ENCODE data around the gene CUTA. TPM values are rescaled to one million over a fixed set of nuclear protein-coding genes. Genes with fewer than 3 reads are reported as not detected.

The CUTA gene
- polyA plus RNA-seq, 1 donor from 2014 or later: 343 TPM

DNA sequence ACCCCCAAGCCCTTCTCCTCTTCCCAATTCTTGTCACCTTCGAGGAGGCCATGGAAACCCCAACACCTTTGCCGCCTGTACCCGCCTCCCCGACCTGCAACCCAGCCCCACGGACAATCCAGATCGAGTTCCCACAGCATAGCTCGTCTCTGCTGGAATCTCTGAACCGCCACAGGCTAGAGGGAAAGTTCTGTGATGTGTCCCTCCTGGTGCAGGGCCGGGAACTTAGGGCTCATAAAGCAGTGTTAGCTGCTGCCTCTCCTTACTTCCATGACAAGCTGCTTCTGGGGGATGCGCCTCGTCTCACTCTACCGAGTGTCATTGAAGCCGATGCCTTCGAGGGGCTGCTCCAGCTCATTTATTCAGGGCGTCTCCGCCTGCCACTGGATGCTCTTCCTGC, 37.1 kb upstream of the CUTA start:
- H3K9ac ChIP-seq (ENCODE audit: low read length): peak overlapping the region; percentile 70
- peaks cover 20% of the 10 kb centered on the region for H3K79me2 ChIP-seq (replicated peaks; ENCODE audit: insufficient read depth, low read length)
- peak overlapping the region; percentile 73 for H3K4me2 ChIP-seq (ENCODE audit: low read length)
- H3F3A ChIP-seq (ENCODE audit: insufficient read depth, low read length, poor library complexity, severe bottlenecking): no peaks in the 10 kb centered on the region
- no peaks in the 10 kb centered on the region for H3K9me3 ChIP-seq (ENCODE audit: low read length)
- H3K27ac ChIP-seq (ENCODE audit: low read length): peak overlapping the region; percentile 54
- no peak overlapping the region for H2AFZ ChIP-seq (ENCODE audit: low read depth, low read length)
- peak overlapping the region; percentile 85 for H3K4me3 ChIP-seq (ENCODE audit: low read length)
- H3K36me3 ChIP-seq (ENCODE audit: insufficient read depth, low read length): no peaks in the 10 kb centered on the region
- no peaks in the 10 kb centered on the region for H3K27me3 ChIP-seq (ENCODE audit: insufficient read depth, low read depth, low read length)
- H4K20me1 ChIP-seq (ENCODE audit: insufficient read depth): no peaks in the 10 kb centered on the region
- TF ChIP-seq RAD21 (conservative IDR thresholded peaks at IDR 0.05) (no peak), POLR2AphosphoS5 (IDR thresholded peaks at IDR 0.05) (no peak), MXI1 (conservative IDR thresholded peaks at IDR 0.05; ENCODE audit: poor library complexity, severe bottlenecking) (no peak), EZH2 (IDR thresholded peaks at IDR 0.05; ENCODE audit: borderline replicate concordance, insufficient read depth, low read length, poor library complexity, severe bottlenecking) (no peak), EP300 (conservative IDR thresholded peaks at IDR 0.05; ENCODE audit: poor library complexity, severe bottlenecking) (no peak), SMC3 (conservative IDR thresholded peaks at IDR 0.05; ENCODE audit: poor library complexity) (no peak)
- TF ChIP-seq, protein P1, sequence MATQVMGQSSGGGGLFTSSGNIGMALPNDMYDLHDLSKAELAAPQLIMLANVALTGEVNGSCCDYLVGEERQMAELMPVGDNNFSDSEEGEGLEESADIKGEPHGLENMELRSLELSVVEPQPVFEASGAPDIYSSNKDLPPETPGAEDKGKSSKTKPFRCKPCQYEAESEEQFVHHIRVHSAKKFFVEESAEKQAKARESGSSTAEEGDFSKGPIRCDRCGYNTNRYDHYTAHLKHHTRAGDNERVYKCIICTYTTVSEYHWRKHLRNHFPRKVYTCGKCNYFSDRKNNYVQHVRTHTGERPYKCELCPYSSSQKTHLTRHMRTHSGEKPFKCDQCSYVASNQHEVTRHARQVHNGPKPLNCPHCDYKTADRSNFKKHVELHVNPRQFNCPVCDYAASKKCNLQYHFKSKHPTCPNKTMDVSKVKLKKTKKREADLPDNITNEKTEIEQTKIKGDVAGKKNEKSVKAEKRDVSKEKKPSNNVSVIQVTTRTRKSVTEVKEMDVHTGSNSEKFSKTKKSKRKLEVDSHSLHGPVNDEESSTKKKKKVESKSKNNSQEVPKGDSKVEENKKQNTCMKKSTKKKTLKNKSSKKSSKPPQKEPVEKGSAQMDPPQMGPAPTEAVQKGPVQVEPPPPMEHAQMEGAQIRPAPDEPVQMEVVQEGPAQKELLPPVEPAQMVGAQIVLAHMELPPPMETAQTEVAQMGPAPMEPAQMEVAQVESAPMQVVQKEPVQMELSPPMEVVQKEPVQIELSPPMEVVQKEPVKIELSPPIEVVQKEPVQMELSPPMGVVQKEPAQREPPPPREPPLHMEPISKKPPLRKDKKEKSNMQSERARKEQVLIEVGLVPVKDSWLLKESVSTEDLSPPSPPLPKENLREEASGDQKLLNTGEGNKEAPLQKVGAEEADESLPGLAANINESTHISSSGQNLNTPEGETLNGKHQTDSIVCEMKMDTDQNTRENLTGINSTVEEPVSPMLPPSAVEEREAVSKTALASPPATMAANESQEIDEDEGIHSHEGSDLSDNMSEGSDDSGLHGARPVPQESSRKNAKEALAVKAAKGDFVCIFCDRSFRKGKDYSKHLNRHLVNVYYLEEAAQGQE (IDR thresholded peaks at IDR 0.05; ENCODE audit: borderline replicate concordance): no peak
- TF ChIP-seq, protein P2, sequence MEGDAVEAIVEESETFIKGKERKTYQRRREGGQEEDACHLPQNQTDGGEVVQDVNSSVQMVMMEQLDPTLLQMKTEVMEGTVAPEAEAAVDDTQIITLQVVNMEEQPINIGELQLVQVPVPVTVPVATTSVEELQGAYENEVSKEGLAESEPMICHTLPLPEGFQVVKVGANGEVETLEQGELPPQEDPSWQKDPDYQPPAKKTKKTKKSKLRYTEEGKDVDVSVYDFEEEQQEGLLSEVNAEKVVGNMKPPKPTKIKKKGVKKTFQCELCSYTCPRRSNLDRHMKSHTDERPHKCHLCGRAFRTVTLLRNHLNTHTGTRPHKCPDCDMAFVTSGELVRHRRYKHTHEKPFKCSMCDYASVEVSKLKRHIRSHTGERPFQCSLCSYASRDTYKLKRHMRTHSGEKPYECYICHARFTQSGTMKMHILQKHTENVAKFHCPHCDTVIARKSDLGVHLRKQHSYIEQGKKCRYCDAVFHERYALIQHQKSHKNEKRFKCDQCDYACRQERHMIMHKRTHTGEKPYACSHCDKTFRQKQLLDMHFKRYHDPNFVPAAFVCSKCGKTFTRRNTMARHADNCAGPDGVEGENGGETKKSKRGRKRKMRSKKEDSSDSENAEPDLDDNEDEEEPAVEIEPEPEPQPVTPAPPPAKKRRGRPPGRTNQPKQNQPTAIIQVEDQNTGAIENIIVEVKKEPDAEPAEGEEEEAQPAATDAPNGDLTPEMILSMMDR (IDR thresholded peaks at IDR 0.05; ENCODE audit: poor library complexity, severe bottlenecking): no peak
- H3K9me2 ChIP-seq (ENCODE audit: insufficient read depth, low read length): no peaks in the 10 kb centered on the region

DNA sequence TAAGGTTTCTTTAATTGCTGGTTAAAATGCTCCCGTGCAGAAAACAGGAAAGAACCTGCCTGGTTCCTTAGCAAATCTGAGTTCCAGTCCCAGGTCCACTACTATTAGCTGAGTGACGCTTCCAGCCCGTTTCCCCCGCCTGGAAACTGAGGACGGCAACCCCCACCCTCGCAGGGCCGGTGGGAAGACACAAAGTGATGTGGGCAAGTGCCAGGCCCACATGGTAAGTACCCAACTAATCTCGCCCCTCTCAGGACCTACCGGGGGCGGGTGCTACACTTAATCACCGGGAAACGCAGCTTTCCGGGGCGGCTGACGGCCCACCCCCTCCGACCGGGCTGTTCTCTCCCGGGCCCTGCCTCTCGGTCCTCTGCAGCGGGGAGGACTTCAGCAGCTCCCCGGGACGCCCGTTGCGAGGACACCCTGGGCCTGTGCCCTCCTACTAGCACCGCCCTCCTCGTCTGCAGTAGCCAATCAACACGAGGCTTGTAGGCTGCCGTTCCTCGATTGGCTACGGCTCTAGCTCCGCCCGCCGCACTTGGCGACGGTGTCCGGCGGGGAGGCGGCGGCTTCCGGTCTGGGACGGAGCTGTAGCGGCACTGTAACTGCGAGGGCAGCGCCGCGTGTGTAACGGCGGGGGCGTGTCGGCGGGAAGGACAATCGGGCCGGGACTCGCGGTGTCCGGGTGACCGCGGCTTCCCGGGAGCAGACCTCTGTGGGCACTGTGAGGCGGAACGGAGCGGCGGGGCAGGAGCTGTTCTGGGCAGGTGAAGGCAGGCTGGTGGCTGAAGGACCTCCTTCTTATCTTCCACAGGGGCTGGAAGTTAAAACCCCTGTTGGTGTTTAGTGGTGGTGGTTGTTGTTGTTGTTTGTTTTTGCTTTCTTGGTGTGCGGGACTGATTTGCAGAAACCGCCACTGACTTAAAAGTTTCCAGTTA, 36.4 kb upstream of the CUTA start, which contains the start of gene ZBTB9:
Gene ZBTB9 (plus strand): TSS at position 568 of the 938 bp plus-strand sequence. CDS start 525 bp downstream, outside the sequence.
- Histone ChIP-seq H3K9me3 (ENCODE audit: low read length) (no peaks in the 10 kb centered on the region), H3K27ac (ENCODE audit: low read length) (peak within 1 kb of the TSS; percentile 54), H3K9me2 (ENCODE audit: insufficient read depth, low read length) (no peaks in the 10 kb centered on the region), H3K79me2 (replicated peaks; ENCODE audit: insufficient read depth, low read length) (peaks cover 20% of the 10 kb centered on the region), H3K4me2 (ENCODE audit: low read length) (peak within 1 kb of the TSS; percentile 92), H4K20me1 (ENCODE audit: insufficient read depth) (no peaks in the 10 kb centered on the region), H3F3A (ENCODE audit: insufficient read depth, low read length, poor library complexity, severe bottlenecking) (no peaks in the 10 kb centered on the region), H3K36me3 (ENCODE audit: insufficient read depth, low read length) (no peaks in the 10 kb centered on the region), H3K4me3 (ENCODE audit: low read length) (peak within 1 kb of the TSS; percentile 85), H3K9ac (ENCODE audit: low read length) (peak within 1 kb of the TSS; percentile 70), H3K27me3 (ENCODE audit: insufficient read depth, low read depth, low read length) (no peaks in the 10 kb centered on the region), H2AFZ (ENCODE audit: low read depth, low read length) (peak within 1 kb of the TSS; percentile 80)
- TF ChIP-seq, protein P2 (IDR thresholded peaks at IDR 0.05; ENCODE audit: poor library complexity, severe bottlenecking): peak; percentile 26
- TF ChIP-seq EP300 (conservative IDR thresholded peaks at IDR 0.05; ENCODE audit: poor library complexity, severe bottlenecking): peak; percentile 34
- TF ChIP-seq RAD21 (conservative IDR thresholded peaks at IDR 0.05): peak; percentile 61
- peak; percentile 95 for TF ChIP-seq POLR2AphosphoS5 (IDR thresholded peaks at IDR 0.05)
- TF ChIP-seq, protein P1 (IDR thresholded peaks at IDR 0.05; ENCODE audit: borderline replicate concordance): no peak
- peak; percentile 94 for TF ChIP-seq MXI1 (conservative IDR thresholded peaks at IDR 0.05; ENCODE audit: poor library complexity, severe bottlenecking)
- TF ChIP-seq TAF1 (IDR thresholded peaks at IDR 0.05; ENCODE audit: low read depth): peak; percentile 43
- TF ChIP-seq EZH2 (IDR thresholded peaks at IDR 0.05; ENCODE audit: borderline replicate concordance, insufficient read depth, low read length, poor library complexity, severe bottlenecking): no peak
- peak; percentile 57 for TF ChIP-seq SMC3 (conservative IDR thresholded peaks at IDR 0.05; ENCODE audit: poor library complexity)
